Suprapubic skin (tissue), 4 donors: Measurements from ENCODE around the gene KIR3DL3. TPM values are rescaled to one million over a fixed set of nuclear protein-coding genes. Genes with fewer than 3 reads are reported as not detected.
"Not testable (repeated sequence)": the region's sequence is repeated elsewhere in the genome, so short reads cannot be mapped to it uniquely, and the experiment has no call there.

Experiments
- DNase-seq, 2 donors: peaks; one replicate each; pipeline ENCODE4 v3.0.0-alpha.2; 2019; ENCODE audit warnings: low spot score in 2 of 2
- H3K27ac ChIP-seq: fragments of 200-600 bp; sonication (generic); one replicate; pipeline ENCODE4 v1.5.1; 2019
- H3K27me3 ChIP-seq: fragments of 200-600 bp; sonication (generic); one replicate; pipeline ENCODE4 v1.5.1; 2019
- H3K36me3 ChIP-seq: fragments of 200-600 bp; sonication (generic); one replicate; pipeline ENCODE4 v1.5.1; 2019
- H3K4me1 ChIP-seq: fragments of 200-600 bp; sonication (generic); one replicate; pipeline ENCODE4 v1.5.1; 2019
- H3K4me3 ChIP-seq: fragments of 200-600 bp; sonication (generic); one replicate; pipeline ENCODE4 v1.5.1; 2019; ENCODE audit warnings: mild to moderate bottlenecking
- H3K9me3 ChIP-seq: fragments of 200-600 bp; sonication (generic); one replicate; pipeline ENCODE4 v1.5.1; 2019
- CTCF ChIP-seq, 2 donors: fragments of 200-600 bp in 1 of 2; fragments of 450-650 bp in 1 of 2; sonication (generic) in 1 of 2; IDR thresholded peaks; one replicate each; pipeline ENCODE4 v1.5.1; 2016 to 2019; ENCODE audit warnings: antibody characterized with exemption in 2 of 2, mild to moderate bottlenecking in 1 of 2, moderate library complexity in 1 of 2
- EP300 ChIP-seq: sonication (generic); formaldehyde crosslinking; IDR thresholded peaks from one replicate; pipeline ENCODE4 v1.6.1; 2017; ENCODE audit warnings: antibody characterized with exemption
- POLR2A ChIP-seq, 2 donors: fragments of 450-650 bp; IDR thresholded peaks; one replicate each; pipeline ENCODE4 v1.6.1; 2017; ENCODE audit warnings: antibody characterized with exemption in 2 of 2, mild to moderate bottlenecking in 2 of 2, moderate library complexity in 2 of 2
- POLR2AphosphoS5 ChIP-seq, 3 donors: sonication (generic); formaldehyde crosslinking; IDR thresholded peaks; one replicate each; pipeline ENCODE4 v1.6.1; 2017; ENCODE audit warnings: antibody characterized with exemption in 3 of 3
- WGBS: methylation state at CpG from one replicate; pipeline ENCODE4 v1.1.5; 2018; 5-methylcytosine and 5-hydroxymethylcytosine counted together
- total RNA-seq, 4 donors: library from RNA; depleted of rRNA; stranded (reverse); fragments of >200 nt; gene quantifications; one replicate each; pipeline ENCODE4 v1.1.0, GENCODE V29; 2016

KIR3DL3 gene
- not detected for total RNA-seq

GRCh38 chr19:54724142-54724541, at the start of gene KIR3DL3:
TSS of gene KIR3DL3 (plus strand) at chr19:54724442. CDS start at chr19:54724497, 55 bp downstream.
- 90% methylated on average over 9 of the region's 9 CpGs for WGBS
- H3K36me3 ChIP-seq, result no peaks in the 10 kb centered on the region

GRCh38 chr19:54676210-54676834, 47.9 kb upstream of the KIR3DL3 start:
- not testable (repeated sequence) for H3K4me1 ChIP-seq, H3K36me3 ChIP-seq, DNase-seq, H3K4me3 ChIP-seq, H3K9me3 ChIP-seq, H3K27ac ChIP-seq
- TF ChIP-seq CTCF (IDR thresholded peaks at IDR 0.05), result peak; percentile 35 to 59
- peaks cover 14% of the 10 kb centered on the region for H3K27me3 ChIP-seq
- 27% methylated on average over 10 of the region's 10 CpGs for WGBS

More at GRCh38 chr19:54724142-54724541, at the start of gene KIR3DL3:
- Histone ChIP-seq H3K27me3 (no peaks in the 10 kb centered on the region), H3K4me1 (no peaks in the 10 kb centered on the region), H3K27ac (no peak within 1 kb of the TSS), H3K9me3 (peaks cover 21% of the 10 kb centered on the region), H3K4me3 (no peak within 1 kb of the TSS)
- TF ChIP-seq CTCF (IDR thresholded peaks at IDR 0.05), result no peak
- no peak for TF ChIP-seq POLR2AphosphoS5 (IDR thresholded peaks at IDR 0.05)
- TF ChIP-seq EP300, result no peak
- TF ChIP-seq POLR2A (IDR thresholded peaks at IDR 0.05), result no peak
- no peak for DNase-seq

- no peak overlapping the region for H3K4me3 ChIP-seq
- H3K9me3 ChIP-seq, result no peaks in the 10 kb centered on the region
- WGBS, result 50% methylated on average over 4 of the region's 4 CpGs
- H3K27ac ChIP-seq, result no peak overlapping the region
- peaks cover 5% of the 10 kb centered on the region for H3K27me3 ChIP-seq
- H3K4me1 ChIP-seq, result no peaks in the 10 kb centered on the region
- DNase-seq, result no peak
- H3K36me3 ChIP-seq, result no peaks in the 10 kb centered on the region
- no peak for TF ChIP-seq POLR2AphosphoS5 (IDR thresholded peaks at IDR 0.05)
These were observed 47.0 kb upstream of the KIR3DL3 start for GRCh38 chr19:54677217-54677616.

- H3K4me3 ChIP-seq, result not testable (repeated sequence)
These were observed 42.6 kb upstream of the KIR3DL3 start for GRCh38 chr19:54681596-54681995.

GRCh38 chr19:54682306-54682856, 41.9 kb upstream of the KIR3DL3 start:
- TF ChIP-seq CTCF (IDR thresholded peaks at IDR 0.05), result no peak
- no peak for TF ChIP-seq POLR2A (IDR thresholded peaks at IDR 0.05)
- TF ChIP-seq POLR2AphosphoS5 (IDR thresholded peaks at IDR 0.05), result no peak
- TF ChIP-seq EP300, result no peak
- no peak for DNase-seq
- no peaks in the 10 kb centered on the region for H3K9me3 ChIP-seq
- no peaks in the 10 kb centered on the region for H3K36me3 ChIP-seq
- no peak overlapping the region for H3K27ac ChIP-seq
- 51% methylated on average over 7 of the region's 7 CpGs for WGBS
- peaks cover 5% of the 10 kb centered on the region for H3K27me3 ChIP-seq
- H3K4me3 ChIP-seq, result no peak overlapping the region
- H3K4me1 ChIP-seq, result no peaks in the 10 kb centered on the region

More at GRCh38 chr19:54681596-54681995, 42.6 kb upstream of the KIR3DL3 start:
- DNase-seq, H3K27ac ChIP-seq, H3K36me3 ChIP-seq, H3K9me3 ChIP-seq, H3K27me3 ChIP-seq, H3K4me1 ChIP-seq: not testable (repeated sequence)
- 80% methylated on average over 12 of the region's 12 CpGs for WGBS

GRCh38 chr19:54684527-54684926, 39.7 kb upstream of the KIR3DL3 start:
- TF ChIP-seq CTCF (IDR thresholded peaks at IDR 0.05) (no peak), POLR2AphosphoS5 (IDR thresholded peaks at IDR 0.05) (no peak), POLR2A (IDR thresholded peaks at IDR 0.05) (no peak), EP300 (no peak)

More at GRCh38 chr19:54684527-54684926, 39.7 kb upstream of the KIR3DL3 start:
- Histone ChIP-seq H3K9me3 (no peaks in the 10 kb centered on the region), H3K4me3 (no peak overlapping the region), H3K27ac (no peak overlapping the region), H3K36me3 (no peaks in the 10 kb centered on the region), H3K4me1 (no peaks in the 10 kb centered on the region), H3K27me3 (peaks cover 2% of the 10 kb centered on the region)
- WGBS, result 50% methylated on average over 3 of the region's 3 CpGs
- DNase-seq, result no peak
